ENCODE data around the gene PVR. TPM values are rescaled to one million over a fixed set of nuclear protein-coding genes. Genes with fewer than 3 reads are reported as not detected.
"Not testable (repeated sequence)": the region's sequence is repeated elsewhere in the genome, so short reads cannot be mapped to it uniquely, and the experiment has no call there.

The PVR gene
- total RNA-seq: 54.9 and 69.4 TPM in 2 replicates

DNA sequence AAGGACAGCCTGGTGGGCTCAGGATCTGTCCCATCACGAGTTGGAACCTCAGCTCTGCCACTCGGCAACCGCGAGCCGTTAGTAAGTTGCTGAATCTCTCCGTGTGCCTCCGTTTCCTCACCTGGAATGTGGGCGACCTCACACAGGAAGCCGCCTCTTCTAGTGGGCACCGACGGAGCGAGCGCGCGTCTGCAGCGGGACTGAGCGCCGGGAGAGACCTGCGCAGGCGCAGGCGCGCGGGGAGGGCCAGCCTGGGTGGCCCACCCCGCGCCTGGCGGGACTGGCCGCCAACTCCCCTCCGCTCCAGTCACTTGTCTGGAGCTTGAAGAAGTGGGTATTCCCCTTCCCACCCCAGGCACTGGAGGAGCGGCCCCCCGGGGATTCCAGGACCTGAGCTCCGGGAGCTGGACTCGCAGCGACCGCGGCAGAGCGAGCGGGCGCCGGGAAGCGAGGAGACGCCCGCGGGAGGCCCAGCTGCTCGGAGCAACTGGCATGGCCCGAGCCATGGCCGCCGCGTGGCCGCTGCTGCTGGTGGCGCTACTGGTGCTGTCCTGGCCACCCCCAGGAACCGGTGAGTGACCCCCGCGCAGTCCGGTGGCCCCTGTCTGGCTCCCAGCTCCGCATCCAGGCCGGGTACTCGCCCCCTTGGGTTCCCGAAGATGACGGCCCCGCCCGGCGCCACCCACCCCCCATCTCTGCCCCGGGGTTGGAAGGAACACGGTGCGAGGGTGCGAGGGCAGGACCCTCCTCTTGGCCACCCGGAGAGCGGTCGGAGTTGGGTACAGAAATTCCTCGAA is at the start of gene PVR:
Gene PVR (plus strand): TSS at position 306 of the 797 bp plus-strand sequence. CDS start 187 bp downstream, at position 493.
- DNase-seq (ENCODE audit: low read depth in 2 of 2): peak; percentile 81 to 88

DNA sequence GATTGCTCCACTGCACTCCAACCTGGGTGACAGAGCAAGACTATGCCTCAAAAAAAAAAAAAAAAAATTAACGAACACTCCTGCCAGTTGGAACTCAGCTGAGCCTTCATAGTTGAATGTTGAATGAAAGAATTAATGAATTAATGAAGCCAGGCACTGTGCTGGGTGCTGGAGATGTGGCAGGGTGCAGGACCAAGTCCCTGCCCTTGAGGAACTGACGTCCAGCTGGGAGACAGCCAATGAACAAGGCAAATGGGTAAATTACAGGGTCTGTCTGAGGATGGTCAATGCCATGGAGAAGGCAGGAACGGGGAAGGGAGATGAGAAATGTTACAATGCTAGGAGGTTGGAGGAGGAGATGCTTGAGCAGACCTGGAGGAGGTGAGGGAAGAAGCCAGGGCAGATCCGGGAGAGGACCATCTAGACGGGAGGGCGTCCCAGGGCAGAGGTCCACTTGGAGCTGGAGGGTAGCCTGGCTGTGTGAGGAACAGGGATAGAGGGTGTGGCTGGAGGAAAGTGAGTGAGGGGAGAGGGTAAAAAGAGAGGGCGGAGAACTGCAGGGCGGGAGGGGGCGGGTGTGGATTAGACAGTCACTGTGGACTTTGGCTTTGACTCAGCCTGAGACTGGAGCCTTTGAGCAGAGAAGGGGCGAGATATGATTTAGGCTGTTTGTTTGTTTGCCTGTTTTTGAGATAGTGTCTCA is 47.1 kb upstream of the PVR start:
- no peak for DNase-seq (ENCODE audit: low read depth in 2 of 2)

DNA sequence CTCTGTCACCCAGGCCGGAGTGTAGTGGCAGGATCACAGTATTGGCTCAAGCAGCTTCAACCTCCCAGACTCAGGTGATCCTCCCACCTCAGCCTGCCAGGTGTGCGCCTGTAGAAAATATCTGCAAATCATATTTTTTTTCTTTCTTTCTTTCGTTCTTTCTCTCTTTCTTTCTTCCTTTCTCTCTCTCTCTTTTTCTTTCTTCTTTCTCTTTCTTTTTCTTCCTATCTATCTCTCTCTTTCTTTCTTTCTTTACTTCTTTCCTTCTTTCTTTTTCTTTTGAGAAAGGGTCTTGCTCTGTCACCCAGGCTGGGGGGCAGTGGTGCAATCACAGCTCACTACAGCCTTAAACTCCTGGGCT is 46.6 kb upstream of the PVR start:
- DNase-seq (ENCODE audit: low read depth in 2 of 2): no peak

GRCh38 chr19:44598355-44598754 is 45.4 kb upstream of the PVR start:
- no peak for DNase-seq (ENCODE audit: low read depth in 2 of 2)

GRCh38 chr19:44598880-44599279 is 44.8 kb upstream of the PVR start:
- DNase-seq (ENCODE audit: low read depth in 2 of 2): no peak

- DNase-seq (ENCODE audit: low read depth in 2 of 2): no peak
Measured at GRCh38 chr19:44600466-44600865, 43.2 kb upstream of the PVR start.

DNA sequence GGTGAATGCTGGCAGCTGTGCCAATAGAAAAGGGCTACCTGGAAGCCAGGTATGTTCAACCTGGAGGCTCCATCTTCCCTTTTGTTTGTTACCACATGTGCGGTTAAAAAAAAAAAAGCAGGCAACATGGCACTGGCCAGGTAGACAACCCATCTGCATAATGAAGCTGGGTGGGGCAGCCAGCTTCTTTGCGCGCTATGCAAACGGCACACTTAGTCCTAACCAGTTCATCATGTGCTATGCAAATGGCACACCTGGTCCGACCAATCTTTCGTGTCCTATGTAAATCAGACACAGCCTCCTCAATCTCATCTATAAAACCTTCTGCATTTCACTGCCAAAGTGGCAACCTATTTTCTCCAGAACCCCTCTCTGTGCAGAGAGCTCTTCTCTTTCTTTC is 41.6 kb upstream of the PVR start:
- no peak for DNase-seq (ENCODE audit: low read depth in 2 of 2)

DNA sequence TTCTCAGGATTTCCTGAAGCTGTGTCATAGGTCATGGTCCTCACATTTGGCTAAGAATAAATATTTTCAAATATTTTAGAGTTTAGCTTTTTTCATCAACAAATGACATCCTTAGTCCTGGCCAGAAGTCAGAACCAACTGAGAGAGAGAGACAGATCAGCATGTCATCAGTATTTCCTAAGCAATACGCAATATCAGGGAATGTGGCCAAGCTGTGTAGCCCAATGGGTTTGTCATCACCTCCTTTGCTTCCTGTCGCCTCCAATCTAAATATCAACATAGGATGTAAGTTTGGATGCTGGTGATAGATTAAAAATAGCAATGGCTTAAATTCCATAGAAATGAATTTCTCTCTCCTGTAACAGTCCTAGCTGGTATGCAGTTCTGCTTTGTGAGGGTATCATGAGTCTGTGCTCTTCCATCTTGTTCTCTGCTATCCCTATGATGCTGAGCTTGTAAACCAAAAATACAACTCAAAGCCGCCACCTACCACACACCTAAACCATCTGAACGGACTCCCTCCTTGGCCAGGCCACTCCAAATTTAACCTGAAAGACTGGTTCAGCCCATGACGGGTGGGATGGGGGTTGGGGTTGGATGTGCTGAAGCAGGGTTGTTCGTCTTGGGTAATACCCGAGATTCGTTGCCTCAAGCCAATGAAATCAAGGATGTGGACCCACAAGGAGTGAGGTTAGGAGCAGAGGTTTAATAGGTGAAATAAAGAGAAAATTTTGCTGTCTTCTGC is 40.3 kb upstream of the PVR start:
- peak; percentile 99 for DNase-seq (ENCODE audit: low read depth in 2 of 2)

GRCh38 chr19:44604241-44604640 is 39.5 kb upstream of the PVR start:
- peak; percentile 41 to 56 for DNase-seq (ENCODE audit: low read depth in 2 of 2)

DNA sequence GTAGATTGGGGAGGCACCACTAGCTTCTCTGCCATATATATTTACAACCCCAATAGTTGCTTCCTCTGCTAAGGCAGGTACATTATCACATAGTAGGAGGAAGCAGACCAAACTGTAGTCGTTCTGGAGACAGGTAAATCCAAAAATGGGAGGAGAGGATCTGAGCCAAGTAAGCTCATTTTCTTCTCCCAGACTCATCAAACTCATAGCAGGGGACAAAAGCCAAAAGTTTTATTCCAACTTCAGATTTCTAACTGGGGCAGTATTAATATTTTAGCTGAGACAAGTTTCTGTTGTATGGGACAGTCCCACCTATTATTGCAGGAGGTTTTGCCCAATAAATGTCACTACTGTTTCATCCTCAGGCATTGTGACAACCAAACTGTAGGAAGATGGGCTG is 38.2 kb upstream of the PVR start:
- no peak for DNase-seq (ENCODE audit: low read depth in 2 of 2)

DNA sequence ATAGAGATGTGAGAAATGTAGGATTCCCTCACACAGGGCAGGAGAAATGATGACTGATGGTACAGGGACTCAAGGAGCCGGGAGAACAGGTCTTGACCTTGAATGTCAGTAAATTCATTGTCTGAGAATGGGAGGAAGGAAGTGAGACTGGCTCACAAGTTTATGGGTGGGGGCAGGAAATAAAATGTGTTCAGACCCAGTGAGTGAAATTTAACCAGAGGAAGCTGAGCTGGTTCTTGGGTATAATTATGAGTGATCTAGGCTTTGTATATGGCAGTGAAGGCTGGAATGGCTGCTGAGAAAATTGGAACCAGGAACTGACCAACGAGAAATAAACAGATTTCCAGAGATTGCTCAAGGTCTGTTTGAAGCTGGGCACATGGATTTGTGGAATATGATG is 36.7 kb upstream of the PVR start:
- DNase-seq (ENCODE audit: low read depth in 2 of 2): peak; percentile 24 to 98

DNA sequence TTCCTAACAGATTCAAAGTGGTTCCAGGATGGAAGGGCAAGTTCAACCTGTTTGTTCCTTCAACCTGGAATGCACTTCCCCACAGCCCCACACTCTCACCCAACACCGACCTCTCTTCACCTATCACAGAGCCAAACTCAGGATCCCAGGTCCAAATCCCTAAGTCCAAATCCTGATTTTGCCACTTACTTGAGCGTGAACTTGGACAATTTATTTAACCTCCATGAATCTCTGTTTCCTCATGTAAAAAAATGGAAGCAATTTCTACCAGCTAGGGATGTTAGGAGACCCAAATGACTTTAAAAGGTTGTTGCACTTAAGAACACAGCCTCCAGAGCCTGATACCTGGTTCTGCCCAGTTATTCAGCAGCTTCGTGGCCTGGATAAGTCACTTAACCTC is 35.8 kb upstream of the PVR start:
- peak in 1 of 2 donors; percentile 47 for DNase-seq (ENCODE audit: low read depth in 2 of 2)

- DNase-seq (ENCODE audit: low read depth in 2 of 2): peak; percentile 75 to 77
Measured at GRCh38 chr19:44608391-44608821, 35.3 kb upstream of the PVR start.

- DNase-seq (ENCODE audit: low read depth in 2 of 2): no peak
Measured at GRCh38 chr19:44609219-44609618, 34.5 kb upstream of the PVR start.

GRCh38 chr19:44610497-44610896 is 33.2 kb upstream of the PVR start:
- DNase-seq (ENCODE audit: low read depth in 2 of 2): not testable (repeated sequence)

DNA sequence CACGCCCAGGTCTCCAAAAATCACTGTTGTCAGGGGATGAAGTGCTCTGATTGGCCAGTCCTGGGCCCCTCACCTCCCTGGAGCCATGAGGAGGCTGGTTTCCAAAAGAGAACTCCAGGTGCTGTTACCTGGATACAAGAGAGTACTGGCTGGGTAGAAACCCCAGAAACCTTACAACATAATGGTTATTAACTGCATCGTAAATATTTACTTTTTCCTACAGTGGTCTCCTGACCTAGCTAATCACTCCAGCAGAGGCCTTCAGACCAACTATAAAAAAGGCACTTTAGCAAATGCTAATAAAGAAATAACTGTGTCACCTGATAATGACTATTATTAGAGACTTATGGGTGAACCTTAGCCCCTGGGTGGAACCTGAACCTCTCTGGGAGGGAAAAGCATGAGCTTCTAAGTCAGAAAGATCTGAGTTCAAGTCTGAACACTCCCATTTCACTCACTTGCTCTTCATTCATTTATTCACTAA is 31.9 kb upstream of the PVR start:
- no peak for DNase-seq (ENCODE audit: low read depth in 2 of 2)

- no peak for DNase-seq (ENCODE audit: low read depth in 2 of 2)
Measured at GRCh38 chr19:44613295-44614178, 30.2 kb upstream of the PVR start, which contains the start of gene IGSF23. Gene IGSF23 (plus strand): TSS chr19:44613563. CDS start chr19:44613646, 83 bp downstream.

GRCh38 chr19:44614313-44614712 is 29.4 kb upstream of the PVR start:
- no peak for DNase-seq (ENCODE audit: low read depth in 2 of 2)

DNA sequence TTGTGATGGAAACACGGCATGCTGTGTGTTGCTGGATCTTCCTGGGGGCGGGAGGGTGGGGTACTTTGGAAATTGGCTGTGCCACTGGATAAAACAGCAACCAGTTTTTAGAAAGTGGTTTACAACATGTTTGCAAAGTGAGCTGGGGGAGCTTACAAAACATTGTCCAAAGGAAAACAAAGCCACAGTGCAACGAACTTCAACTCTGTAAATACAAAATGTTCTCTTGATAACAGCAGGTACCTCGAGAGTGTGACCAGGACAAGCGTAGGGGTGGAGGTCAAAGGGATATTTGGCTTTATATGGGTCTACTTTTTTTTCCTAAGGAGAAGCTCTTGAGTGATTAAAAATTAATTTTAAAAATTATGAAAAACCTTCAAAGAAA is 27.9 kb upstream of the PVR start:
- DNase-seq (ENCODE audit: low read depth in 2 of 2): peak in 1 of 2 donors; percentile 22

- peak in 1 of 2 donors; percentile 38 for DNase-seq (ENCODE audit: low read depth in 2 of 2)
Measured at GRCh38 chr19:44617110-44617880, 26.4 kb upstream of the PVR start.
